22Rv1 (cell line): ENCODE data around the gene TASOR2.

Source experiments
- CTCF ChIP-seq: fragments of 450-650 bp; IDR thresholded peaks from 2 replicates; pipeline ENCODE4 v1.5.1; 2017; ENCODE audit warnings: mild to moderate bottlenecking
- ZFX ChIP-seq: fragments of 450-650 bp; IDR thresholded peaks from 2 replicates; pipeline ENCODE4 v1.6.1; 2017; ENCODE audit warnings: antibody characterized with exemption, borderline replicate concordance

- TF ChIP-seq CTCF (no peak), ZFX (no peak)
Measured at GRCh38 chr10:5691786-5692185, 7.1 kb downstream of the TASOR2 start.
